OCI-LY3 (cell line): ENCODE measurements around the gene MAFG.
A peak's percentile ranks its signal among the peaks of the same experiment; 100 is the strongest.

Source experiments
- H2AFZ ChIP-seq: fragments of 200-600, 300-600 bp; shearing (Covaris generic); 2 replicates; pipeline ENCODE4 v1.6.0; 2014; ENCODE audit warnings: antibody characterized with exemption, low read depth, low read length
- H3K27ac ChIP-seq: fragments of 200-600, 300-600 bp; sonication (generic); 2 replicates; pipeline ENCODE4 v1.5.1; 2014; ENCODE audit warnings: mild to moderate bottlenecking, low read length, moderate library complexity, mixed read lengths
- H3K27me3 ChIP-seq: fragments of 200-600, 300-600 bp; sonication (generic); 2 replicates; pipeline ENCODE4 v1.6.1; 2014; ENCODE audit warnings: low read depth, low read length, mixed read lengths
- H3K36me3 ChIP-seq: fragments of 200-600, 300-600 bp; sonication (generic); replicated peaks from 2 replicates; pipeline ENCODE3; 2014; ENCODE audit warnings: low read depth, low read length, mixed read lengths
- H3K4me1 ChIP-seq: fragments of 300-600, 200-600 bp; sonication (generic); 2 replicates; pipeline ENCODE4 v1.6.1; 2014; ENCODE audit warnings: low read length, mixed read lengths
- H3K4me2 ChIP-seq: fragments of 200-600, 300-600 bp; sonication (generic); 2 replicates; pipeline ENCODE4 v1.6.1; 2014; ENCODE audit warnings: low read length, mixed read lengths
- H3K4me3 ChIP-seq: fragments of 300-600, 200-600 bp; sonication (generic); 2 replicates; pipeline ENCODE4 v1.5.1; 2014; ENCODE audit warnings: antibody characterized with exemption, mild to moderate bottlenecking, low read length, moderate library complexity
- H3K79me2 ChIP-seq: fragments of 300-600, 200-600 bp; shearing (Covaris generic); 2 replicates; pipeline ENCODE4 v1.6.1; 2014; ENCODE audit warnings: mild to moderate bottlenecking, low read length, mixed read lengths
- H3K9ac ChIP-seq: fragments of 300-600, 200-600 bp; shearing (Covaris generic); 2 replicates; pipeline ENCODE4 v1.6.0; 2014; ENCODE audit warnings: mild to moderate bottlenecking, low read length, moderate library complexity
- H3K9me3 ChIP-seq: fragments of 200-600, 300-600 bp; shearing (Covaris generic); 2 replicates; pipeline ENCODE4 v1.6.1; 2014; ENCODE audit warnings: low read length, mixed read lengths; ENCODE audit not compliant: insufficient read depth
- H4K20me1 ChIP-seq: fragments of 200-600, 300-600 bp; sonication (generic); 2 replicates; pipeline ENCODE4 v1.6.1; 2016; ENCODE audit warnings: low read length, mixed read lengths; ENCODE audit not compliant: insufficient read depth
- CTCF ChIP-seq: fragments of 200-600, 300-600 bp; sonication (generic); IDR thresholded peaks from 2 replicates; pipeline ENCODE4 v1.5.1; 2014; ENCODE audit warnings: antibody characterized with exemption, low read length, low read depth
- EZH2phosphoT487 ChIP-seq: fragments of 200-600 bp; shearing (Covaris generic); IDR thresholded peaks from 2 replicates; pipeline ENCODE4 v1.6.1; 2018; ENCODE audit warnings: antibody characterized with exemption, mixed run types, low read depth

The MAFG gene

GRCh38 chr17:81931189-81931556, 3.6 kb upstream of the MAFG start:
- Histone ChIP-seq H4K20me1 (peaks cover 2% of the 10 kb centered on the region), H3K4me3 (no peak overlapping the region), H3K9ac (no peak overlapping the region), H3K79me2 (peaks cover 21% of the 10 kb centered on the region), H3K36me3 (no peaks in the 10 kb centered on the region), H3K27ac (no peak overlapping the region), H3K9me3 (no peaks in the 10 kb centered on the region), H3K27me3 (no peaks in the 10 kb centered on the region), H3K4me2 (no peak overlapping the region), H3K4me1 (peaks cover 9% of the 10 kb centered on the region; the same call in 1 of the 2 replicates), H2AFZ (no peak overlapping the region)
- no peak for TF ChIP-seq CTCF
- no peak for TF ChIP-seq EZH2phosphoT487

- H3K79me2 ChIP-seq: peaks cover 28% of the 10 kb centered on the region
- H3K9ac ChIP-seq: no peak overlapping the region
- TF ChIP-seq EZH2phosphoT487 (no peak), CTCF (no peak)
- peaks cover 13% of the 10 kb centered on the region; the same call in 1 of the 2 replicates for H3K4me1 ChIP-seq
- H4K20me1 ChIP-seq: peaks cover 7% of the 10 kb centered on the region
- H3K4me3 ChIP-seq: no peak overlapping the region
- no peaks in the 10 kb centered on the region for H3K36me3 ChIP-seq
- no peaks in the 10 kb centered on the region for H3K9me3 ChIP-seq
- no peak overlapping the region for H2AFZ ChIP-seq
- H3K27ac ChIP-seq: no peak overlapping the region
- no peaks in the 10 kb centered on the region for H3K27me3 ChIP-seq
- H3K4me2 ChIP-seq: no peak overlapping the region
Observed at GRCh38 chr17:81930142-81931125, 2.9 kb upstream of the MAFG start.

- Histone ChIP-seq H2AFZ (no peak overlapping the region), H3K27ac (no peak overlapping the region), H3K4me3 (no peak overlapping the region), H3K27me3 (no peaks in the 10 kb centered on the region), H3K36me3 (no peaks in the 10 kb centered on the region), H3K79me2 (peaks cover 38% of the 10 kb centered on the region), H3K4me1 (peaks cover 13% of the 10 kb centered on the region; the same call in 1 of the 2 replicates), H3K9me3 (no peaks in the 10 kb centered on the region), H3K9ac (no peak overlapping the region), H4K20me1 (peaks cover 14% of the 10 kb centered on the region), H3K4me2 (peak overlapping the region; percentile 80)
- no peak for TF ChIP-seq EZH2phosphoT487
- TF ChIP-seq CTCF: no peak
Observed at GRCh38 chr17:81929253-81930141, 2.0 kb upstream of the MAFG start.
